CD4-positive, alpha-beta T cell treated with Interleukin-6 for 4 hours (primary cell): ENCODE results near the gene PARD3.

Experiments used
- DNase-seq: peaks from one replicate; pipeline ENCODE4 v3.0.0-alpha.2; 2020; ENCODE audit warnings: mixed read lengths

The PARD3 gene

DNA sequence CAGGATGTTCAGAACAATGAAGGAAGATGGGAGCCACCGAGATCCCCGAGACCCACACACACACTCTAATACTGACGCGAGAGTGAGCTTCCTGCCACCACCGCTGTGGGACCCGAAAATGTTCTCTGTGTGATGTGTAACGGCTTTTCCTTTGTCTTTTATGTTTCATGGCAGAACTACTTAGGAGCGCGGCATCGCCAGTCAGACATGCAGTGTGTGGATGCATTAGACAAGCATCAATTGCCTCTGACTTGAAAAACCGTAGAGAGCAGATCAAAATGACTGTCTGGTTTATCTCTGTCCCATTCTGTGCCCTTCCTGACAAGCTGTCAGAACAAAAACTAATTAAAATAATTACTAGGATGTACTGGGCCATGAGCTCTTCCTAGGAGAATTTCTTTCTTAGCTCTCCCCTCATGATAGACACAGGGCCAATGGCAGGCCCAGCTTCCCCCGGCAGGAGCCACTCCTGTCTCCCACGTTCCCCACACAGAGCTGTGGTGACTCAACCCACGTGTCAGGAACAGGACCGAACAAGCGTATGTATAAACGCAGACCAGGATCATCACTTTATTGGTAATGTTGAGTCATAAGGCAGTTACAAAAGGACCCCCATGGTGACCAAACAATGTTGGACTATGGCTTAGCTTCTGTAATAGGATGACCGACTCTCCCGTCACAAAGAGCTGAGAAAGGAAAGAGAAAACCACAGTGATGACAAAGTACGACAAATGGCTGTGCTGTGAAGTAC, 705.0 kb downstream of the PARD3 start:
- DNase-seq = no peak

DNA sequence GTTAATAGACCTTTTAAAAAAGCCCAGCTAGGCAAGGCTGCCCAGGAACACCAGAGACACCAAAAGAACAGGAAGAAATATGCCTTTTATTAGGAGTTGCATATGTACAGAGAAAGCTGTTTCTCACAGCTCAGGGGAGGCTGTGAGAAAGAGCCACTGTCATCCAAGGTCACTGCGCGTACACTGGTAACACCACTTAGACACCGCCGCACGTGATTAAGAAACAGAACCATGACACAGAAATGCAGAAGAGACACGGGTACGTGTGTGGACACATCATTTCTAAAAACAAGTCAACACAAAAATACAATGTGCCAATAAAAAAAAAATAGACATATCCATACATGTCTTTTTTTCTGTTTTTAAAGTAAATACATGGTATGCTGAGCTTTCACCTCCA, 705.6 kb downstream of the PARD3 start:
- DNase-seq = no peak

DNA sequence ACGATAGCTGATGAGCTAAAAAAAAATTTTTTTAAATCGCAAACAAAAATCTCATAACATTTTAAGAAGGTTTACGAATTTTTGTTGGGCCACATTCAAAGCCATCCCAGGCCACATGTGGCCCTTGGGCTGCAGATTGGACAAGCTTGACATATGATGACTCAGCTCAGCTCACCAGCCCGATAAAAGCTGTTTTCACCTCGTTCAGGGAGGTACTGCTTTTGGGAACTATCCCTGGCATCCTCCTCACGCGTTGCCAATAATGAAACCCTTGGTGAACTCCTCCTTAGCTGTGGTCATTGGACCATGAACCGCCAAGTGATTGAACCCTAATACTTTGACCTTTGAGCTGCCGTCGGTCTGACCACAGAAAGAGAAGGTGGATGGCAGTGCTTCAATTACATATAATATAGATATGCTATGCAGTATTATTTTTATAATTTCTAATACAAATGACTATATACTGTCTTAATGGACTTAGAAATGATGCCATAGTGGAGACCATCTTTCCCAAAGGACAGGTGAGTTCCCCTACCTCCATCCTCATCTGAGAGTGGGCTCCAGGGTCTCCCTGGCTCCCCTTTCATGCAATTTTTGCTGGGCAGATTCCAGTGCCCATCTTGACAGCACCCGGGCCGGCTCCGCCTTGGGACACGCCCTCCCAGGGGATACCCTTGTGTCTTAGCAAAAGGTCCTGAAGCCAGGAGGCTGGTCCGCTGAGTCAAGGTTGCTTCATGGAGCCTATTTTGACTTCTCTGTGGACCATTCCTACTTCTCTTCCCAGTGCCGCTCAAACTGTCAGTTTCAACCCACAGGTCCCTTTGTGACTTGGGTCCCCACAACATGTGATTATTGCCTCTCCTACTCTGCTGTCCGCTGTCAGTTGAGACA, 707.2 kb downstream of the PARD3 start:
- no peak for DNase-seq

DNA sequence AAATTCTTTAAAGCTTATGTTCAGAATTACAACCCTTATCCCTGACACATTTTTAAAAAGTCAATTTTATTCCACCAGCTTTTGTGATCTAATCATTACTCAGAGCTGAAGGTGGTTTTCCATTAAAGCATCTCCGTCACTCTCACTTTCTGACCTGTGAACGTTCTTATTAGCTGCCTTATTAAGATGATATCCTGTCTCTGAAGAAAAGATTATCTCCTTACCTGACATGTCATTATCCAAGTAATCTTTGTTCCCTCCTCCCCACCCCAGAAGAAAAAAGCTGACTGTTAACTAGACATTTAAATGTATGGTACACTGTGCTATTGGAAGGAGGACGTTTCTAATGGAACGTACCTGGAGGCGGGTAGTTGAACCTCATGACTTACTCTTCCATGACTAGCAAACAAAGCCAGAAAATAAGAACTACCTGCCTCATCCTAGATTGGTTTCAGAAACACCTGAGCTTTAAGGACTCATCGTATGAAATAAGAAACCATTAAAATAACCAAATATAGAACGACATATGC, 708.7 kb downstream of the PARD3 start:
- no peak for DNase-seq

DNA sequence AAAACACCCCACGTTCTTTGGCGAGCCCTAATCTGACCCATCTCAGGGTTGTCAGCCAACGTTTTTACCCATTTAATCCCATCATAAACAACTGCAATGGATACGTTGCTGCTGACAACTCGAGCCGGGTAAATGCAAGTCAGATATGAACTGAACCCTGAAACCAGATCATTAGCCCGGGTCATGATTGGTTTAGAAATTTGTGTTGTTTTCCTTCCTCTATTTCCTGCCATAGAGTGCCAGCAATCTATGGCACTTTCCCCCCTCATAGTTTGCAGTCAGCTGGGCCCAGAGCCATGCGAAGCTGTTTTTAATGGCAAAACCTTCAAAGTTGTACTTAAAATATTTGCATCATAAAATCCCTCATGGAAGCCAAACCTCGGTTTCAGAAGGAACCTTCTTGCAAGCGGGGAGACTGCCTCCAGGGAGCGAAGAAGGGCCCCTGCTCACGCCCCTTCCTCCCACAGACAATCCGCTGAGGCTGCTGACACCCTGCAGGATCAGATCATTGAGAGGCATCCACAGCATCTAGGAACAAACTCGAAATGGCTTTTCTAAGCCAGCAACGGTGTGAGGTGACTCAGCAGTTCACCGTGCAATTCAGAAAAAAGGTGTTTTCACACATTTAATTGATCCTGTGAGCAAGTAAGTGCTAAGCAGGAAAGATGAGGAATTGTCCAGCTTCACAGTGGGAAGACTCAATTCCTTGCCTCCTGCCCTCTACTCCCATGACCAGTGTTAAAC, 710.1 kb downstream of the PARD3 start:
- no peak for DNase-seq

DNA sequence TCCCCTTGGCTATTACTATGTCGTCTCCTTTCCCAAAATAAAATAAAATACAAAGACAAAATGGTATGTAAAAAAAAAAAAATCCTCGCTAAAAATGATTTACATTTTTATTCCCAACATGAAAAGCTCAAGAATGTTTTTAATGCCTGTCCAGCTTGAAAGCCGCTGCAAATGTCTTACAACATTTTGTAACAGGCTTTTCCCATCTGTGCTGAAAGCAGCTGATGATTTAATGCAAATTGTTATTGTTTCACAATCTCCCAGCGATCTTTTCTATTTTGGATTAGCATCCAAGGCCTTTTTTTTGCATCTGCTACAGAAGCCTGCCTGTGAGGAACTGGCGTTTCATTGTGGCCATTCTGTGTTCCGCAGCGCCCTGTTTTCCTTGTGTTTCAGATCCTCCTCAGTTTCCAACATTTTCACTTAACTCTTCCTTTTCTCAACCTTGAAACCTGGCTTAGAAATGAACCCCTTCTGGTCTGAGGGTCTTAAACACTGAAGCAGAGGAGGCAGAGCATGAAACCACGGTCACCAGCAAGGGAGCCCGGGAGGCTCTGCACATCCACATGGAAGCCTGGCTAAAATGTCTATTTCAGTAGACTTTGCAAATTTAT, 712.1 kb downstream of the PARD3 start:
- no peak for DNase-seq

DNA sequence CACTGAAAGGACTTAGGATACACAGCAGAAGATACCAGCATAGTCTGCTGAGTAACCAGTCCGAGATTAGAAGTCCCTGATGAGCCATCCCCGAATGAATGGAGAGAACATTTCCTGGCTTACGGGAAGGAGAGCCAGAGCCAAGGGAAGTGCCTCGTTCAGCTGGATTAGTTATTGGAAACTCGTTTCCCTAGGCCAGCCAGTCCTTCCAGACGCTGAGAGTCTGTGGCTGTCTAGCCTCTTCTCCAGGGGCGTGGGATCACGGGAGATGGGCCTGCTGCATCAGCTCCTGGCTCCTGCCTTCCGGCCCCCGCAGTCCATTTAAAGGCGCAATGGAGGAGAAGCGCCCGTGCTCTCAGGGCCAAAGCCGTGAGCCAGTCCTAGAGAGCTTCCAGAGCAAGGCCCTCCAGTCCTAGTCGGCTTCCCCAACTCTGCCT, 712.8 kb downstream of the PARD3 start:
- no peak for DNase-seq

DNA sequence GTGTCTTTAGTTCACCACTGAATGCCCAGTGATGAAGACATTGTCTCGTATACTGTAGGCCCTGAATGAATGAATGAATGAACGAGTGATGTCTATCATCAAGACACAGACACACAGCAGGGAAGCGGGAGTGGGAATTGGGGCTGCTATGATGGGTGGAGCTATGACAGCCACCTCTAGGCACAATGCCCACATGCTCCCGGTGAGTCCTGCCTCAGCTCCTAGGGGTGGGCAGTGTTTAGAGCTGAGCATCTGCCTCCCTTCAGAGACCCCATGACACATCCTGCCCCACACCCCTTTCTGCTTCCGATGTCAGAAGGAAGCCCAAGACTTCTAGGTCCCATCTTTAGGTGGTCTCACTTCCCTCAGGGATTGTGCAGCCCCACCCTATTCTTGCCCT, 714.1 kb downstream of the PARD3 start:
- no peak for DNase-seq

DNA sequence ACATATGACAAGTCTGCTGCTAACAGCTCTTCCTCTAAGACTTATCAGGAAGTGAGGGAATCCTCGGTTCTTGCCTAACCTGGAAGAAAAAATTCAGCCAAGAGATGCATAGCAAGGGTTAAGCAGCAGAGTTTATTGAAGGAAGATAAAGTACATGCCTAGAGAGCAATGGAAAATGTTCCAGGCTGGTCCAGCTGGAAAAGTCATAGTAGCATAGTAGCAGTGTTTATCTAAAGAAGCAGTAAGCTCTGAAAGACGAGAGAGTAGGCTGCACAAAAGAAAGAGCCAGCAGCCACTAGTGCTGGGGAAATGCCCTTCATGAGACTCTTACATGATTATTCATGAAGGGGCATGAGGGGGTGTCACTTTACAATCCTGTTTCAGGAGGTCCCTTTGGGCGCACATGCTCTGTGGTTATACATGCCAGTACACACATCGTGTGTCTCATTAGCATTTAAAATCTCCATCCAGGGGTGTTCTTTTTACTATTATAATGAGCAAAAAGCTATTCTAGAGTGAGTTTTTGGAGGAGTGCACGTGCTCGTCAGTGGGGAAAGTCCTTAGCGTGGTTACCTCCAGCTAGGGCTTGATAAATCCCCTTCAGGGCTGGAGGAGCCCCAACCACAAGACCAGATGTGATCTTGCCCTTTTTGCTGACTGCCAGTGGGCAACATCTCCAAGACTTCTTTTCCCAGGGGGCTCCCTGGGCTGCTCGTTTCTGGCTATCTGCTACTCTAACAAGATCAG, 716.1 kb downstream of the PARD3 start:
- no peak for DNase-seq

DNA sequence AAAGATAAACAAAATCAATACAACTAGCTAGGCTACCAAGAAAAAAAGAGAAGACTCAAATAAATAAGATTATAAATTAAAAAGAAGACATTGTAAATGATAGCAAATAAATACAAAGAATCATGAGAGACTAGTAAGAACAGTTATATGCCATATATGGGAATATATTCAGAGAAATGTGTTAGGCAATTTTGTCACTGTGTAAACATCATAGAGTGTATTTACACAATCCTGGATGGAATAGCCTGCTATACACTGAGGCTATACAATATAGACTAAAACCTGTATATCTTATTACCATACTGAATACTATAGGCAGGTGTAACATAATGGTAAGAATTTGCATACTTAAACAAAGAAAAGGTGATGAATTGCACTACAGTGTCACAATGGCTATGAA, 717.4 kb downstream of the PARD3 start:
- no peak for DNase-seq

DNA sequence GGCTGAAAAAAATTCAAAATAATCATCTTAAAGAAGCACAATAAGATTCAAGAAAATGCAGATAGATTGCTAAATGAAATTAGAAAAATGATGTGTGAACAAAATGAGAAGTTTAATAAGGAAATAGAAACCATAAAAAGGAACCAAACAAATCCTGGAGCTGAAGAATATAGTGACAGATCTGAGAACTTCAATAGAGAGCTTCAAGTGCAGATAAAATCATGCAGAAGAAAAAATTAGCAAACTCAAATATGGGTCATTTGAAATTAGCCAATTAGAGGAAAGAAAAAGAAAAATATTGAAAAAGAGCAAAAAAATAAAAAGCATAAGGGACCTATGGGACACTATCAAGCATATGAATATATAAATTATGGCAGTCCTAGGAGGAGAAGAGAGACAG, 720.1 kb downstream of the PARD3 start:
- no peak for DNase-seq

DNA sequence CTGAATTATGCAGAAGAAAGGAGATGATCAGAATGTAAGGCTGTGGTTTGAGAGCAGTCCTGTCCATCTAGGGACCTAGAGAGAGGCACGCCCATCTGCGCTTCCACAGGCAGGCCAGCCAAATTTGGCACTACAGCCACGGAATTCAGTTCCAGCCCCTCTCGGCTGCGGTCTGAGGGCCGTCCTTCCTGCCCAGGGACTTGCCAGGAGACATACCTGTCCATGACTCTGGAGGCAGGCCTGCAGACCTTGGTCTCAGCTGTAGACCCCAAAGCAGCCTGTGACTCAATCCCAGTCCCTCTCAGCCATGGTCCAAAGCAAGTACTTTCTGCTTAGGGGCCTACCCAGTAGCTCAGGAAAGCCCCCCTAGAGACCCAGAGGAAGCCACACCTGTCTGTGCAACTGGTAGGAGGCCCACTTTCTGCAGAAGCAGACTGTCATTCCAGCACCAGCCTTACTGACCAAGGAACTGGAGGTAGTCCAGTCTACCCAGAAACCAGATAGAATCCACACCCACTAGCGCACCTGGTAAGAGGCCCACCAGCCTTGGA, 720.9 kb downstream of the PARD3 start:
- DNase-seq = no peak

DNA sequence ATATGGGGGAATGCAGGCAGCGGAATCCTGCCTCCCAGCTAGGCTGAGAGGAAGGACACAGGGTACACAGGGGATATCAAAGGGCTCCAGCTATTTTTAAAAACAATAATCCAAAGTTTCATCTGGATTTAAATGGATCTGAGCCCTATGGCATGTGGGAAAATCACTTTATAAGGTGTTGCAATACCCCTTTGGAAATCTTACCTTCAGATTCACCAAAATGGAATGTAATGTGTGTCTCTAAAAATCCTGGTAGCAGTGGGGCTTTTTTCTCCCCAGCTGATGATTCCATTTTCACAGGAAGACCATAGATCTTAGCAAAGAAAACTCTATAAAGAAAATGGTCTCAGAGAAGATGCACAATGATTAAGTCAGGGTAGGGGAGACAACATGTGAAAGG, 722.2 kb downstream of the PARD3 start:
- DNase-seq = no peak

DNA sequence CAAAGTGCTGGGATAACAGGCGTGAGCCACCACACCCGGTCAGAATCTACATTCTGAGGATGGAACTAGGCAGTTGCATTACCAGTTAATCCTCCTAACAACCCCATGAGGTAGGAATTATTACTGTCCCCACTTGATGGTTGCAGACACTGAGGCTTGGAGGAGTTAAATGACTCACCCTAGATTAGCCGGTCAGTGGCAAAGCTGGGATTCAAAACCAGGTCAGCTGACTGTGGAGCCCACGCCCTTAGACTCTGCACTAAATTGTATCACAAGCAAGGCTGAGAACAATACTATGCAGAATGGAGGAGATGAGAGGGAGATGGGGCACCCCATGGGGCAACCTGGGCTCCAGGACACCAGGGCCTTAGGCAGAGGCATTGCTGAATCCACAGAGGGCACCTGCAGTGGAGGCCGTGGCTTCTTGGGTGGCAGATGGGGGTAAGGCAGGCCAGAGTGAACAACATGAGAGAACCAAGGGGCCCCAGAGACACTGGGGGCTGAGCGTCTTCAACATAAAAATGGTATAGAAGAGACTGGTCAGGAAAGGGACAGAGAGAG, 723.4 kb downstream of the PARD3 start:
- no peak for DNase-seq

DNA sequence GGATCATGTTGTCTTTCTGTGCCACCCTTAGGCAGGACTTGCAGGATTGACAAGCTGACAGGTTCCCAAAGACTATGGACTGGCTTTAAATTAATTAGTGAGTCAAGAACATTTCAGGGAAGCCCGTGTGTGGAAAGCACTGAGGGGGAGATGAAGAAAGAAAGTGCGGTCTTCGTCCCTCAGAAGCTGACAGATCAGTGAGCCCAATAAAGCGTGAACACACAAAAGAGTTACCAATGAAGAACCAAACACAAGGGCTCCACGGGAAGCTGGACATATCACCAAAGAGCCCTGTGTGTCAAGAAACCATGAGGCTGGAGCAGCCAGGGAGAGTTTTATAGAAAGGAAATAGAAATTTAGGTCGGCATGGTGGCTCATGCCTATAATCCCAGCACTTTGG, 725.8 kb downstream of the PARD3 start:
- DNase-seq = no peak

DNA sequence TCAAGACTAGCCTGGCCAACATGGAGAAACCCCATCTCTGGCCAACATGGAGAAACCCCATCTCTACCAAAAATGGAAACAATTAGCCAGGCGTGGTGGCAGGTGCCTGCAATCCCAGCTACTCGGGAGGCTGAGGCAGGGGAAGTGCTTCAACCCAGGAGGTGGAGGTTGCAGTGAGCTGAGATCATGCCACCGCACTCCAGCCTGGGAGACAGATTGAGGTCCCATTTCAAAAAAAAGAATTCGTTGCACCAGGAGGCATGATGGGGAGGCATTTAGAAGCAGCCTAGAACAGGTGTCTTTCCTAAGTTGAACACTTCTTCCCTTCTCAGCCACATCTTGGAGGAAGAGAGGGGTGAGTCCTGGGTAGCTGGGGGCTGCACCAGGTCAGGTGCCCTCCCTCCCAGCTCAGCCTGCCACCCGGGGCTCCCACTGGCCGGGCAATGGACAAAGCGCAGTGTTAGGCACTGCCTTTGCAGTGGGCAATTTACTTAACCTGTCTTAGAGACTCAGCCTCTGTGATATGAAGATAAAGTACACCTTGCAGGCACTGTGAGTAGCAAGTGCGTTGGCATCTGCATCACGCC, 726.8 kb downstream of the PARD3 start:
- no peak for DNase-seq

DNA sequence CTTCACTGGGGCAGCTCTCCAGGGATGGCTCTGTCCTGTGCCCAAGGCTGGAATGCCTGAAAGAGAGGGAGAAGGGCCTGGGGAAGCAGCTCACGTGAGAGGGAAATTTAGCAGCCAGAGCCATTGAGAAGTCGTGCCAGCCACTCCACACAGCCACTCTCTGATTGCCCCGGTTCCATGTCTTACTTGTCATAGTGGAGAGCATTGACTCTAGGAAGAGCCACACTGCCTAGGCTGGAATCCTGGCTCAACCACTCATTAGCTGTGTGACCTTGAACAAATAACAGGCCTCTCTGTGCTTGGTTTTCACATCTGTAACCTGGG, 728.0 kb downstream of the PARD3 start:
- no peak for DNase-seq

DNA sequence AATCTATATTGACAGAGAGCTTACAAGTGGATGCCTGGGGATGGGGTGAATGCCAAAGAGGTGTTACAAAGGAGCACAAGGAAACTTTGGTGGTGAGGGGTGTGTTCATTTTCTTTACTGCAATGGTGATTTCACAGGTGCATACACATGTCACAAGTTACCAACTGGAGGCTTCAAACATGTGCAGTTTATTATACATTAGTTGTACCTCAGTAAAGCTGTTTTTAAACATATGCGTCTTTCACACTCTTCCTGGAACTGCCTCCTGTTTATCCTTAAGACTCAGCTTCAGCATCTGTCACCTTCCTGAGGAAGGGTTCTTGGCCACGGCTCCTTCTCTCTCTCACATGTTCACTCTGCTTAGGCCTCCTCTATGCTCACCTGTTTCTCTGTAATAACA, 731.5 kb downstream of the PARD3 start:
- no peak for DNase-seq

DNA sequence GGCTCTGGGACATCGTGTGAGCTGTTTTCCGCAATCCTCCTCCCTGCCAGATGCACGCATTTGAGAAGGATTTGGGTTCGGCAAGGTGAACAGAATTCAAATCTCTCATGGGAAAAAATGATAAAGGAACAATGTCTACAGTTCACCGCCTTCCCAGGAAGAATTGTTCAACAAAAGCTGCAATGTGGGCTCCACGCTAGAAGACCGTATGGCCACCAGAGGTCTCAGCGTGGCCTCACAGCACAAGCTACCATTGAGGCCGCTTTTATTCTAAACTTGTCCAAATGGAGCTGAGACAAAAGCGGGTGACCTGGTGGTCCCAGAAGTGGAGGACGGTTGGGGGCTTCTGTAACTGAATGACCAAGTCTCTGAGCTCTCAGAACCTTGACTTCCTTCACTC, 733.1 kb downstream of the PARD3 start:
- no peak for DNase-seq

DNA sequence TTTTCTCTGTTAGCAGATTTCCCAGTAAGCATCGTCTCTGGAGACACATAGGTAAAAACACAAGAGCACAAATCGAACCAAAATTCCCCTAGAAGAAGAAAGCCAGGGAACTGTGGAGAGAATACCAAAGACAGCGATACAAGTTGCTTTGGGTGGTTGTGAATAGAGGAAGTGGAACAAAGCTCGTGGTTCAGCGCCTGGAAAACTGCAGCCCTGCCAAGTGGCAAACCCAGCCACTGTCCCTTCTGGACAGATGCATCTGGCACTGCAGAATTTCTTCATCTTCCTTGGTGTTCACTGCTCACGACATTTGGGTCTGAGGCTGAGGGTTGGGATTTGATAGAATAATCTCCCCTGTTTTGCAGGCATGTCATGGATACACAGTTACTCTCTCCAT, 733.8 kb downstream of the PARD3 start:
- DNase-seq = no peak
